GM23248 (cell line): ENCODE data around the gene MMP17.

Source experiments
- EZH2 ChIP-seq: fragments of 200-600 bp; sonication (generic); IDR thresholded peaks from 2 replicates; pipeline ENCODE4 v1.6.1; 2018; ENCODE audit warnings: antibody characterized with exemption, mild to moderate bottlenecking; ENCODE audit not compliant: insufficient read depth, poor library complexity, severe bottlenecking
- EZH2phosphoT487 ChIP-seq: fragments of 200-600 bp; sonication (generic); IDR thresholded peaks from 2 replicates; pipeline ENCODE4 v1.6.1; 2018; ENCODE audit warnings: antibody characterized with exemption, moderate library complexity, mild to moderate bottlenecking, low read depth; ENCODE audit not compliant: insufficient read depth

DNA sequence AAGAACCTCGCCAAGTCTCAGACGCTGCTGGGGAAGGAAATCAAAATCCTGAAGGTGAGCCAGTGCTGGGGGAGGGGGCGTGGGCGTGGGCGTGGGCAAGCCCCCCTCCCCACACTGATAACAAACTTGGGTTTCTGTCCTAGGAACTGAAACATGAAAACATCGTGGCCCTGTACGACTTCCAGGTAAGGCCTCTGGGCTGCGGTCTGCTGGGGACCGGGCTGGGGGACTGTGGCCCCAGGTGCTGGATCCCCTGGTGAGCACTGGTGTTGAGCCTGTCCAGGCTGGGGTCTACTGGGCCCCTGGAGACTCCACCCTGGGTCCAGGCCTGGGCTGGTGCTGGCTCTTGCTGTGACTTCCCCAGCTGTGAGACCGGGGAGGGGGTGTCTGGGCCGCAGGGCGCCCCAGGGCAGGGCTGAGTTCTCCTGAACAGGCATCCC lies 67.5 kb downstream of the MMP17 start:
- no peak for TF ChIP-seq EZH2phosphoT487
- TF ChIP-seq EZH2 = no peak
